Measurements from ENCODE around the gene ABHD17A. TPM values are rescaled to one million over a fixed set of nuclear protein-coding genes. Genes with fewer than 3 reads are reported as not detected.

Gene ABHD17A
- total and polyA plus RNA-seq, 9 of the 15 experiments (the other 6 are each of a cell fraction or from before 2014, with no cell fraction given), result 0.04 to 135 (median 21.8) TPM; not detected in 1

- peak; percentile 18 for TF ChIP-seq PRDM10 (IDR thresholded peaks at IDR 0.05; ENCODE audit: partially characterized antibody)
- TF ChIP-seq SMC3 (conservative IDR thresholded peaks at IDR 0.05; ENCODE audit: insufficient read depth, low read depth, low read length), result peak; percentile 33
- no peak; the same call in 1 of the 2 replicates for TF ChIP-seq ZNF395 (CRISPR knock-in tag; IDR thresholded peaks at IDR 0.05)
- TF ChIP-seq ZNF717 (CRISPR knock-in tag; IDR thresholded peaks at IDR 0.05), result no peak
- no peak for TF ChIP-seq MAFK (IDR thresholded peaks at IDR 0.05; ENCODE audit: low read length)
- TF ChIP-seq ZNF384 (IDR thresholded peaks at IDR 0.05; ENCODE audit: low read depth, low read length), result no peak
- TF ChIP-seq NCOA4 (IDR thresholded peaks at IDR 0.05; ENCODE audit: partially characterized antibody), result no peak
- 0 out of 2 replicates have a peak, but pooled peaks have one; percentile 16 for TF ChIP-seq EGR1 (conservative IDR thresholded peaks at IDR 0.05)
- TF ChIP-seq HIVEP1 (CRISPR knock-in tag; IDR thresholded peaks at IDR 0.05), result no peak
- TF ChIP-seq MAX (CRISPR knock-in tag; IDR thresholded peaks at IDR 0.05), result no peak
- TF ChIP-seq HNRNPLL (IDR thresholded peaks at IDR 0.05; ENCODE audit: low read depth, low read length, poor library complexity, severe bottlenecking), result no peak
- peak; percentile 87 for TF ChIP-seq SMAD3 (CRISPR knock-in tag; conservative IDR thresholded peaks at IDR 0.05)
- no peak for TF ChIP-seq MITF (IDR thresholded peaks at IDR 0.05)
- no peak for TF ChIP-seq ATF3 (IDR thresholded peaks at IDR 0.05)
- 0 out of 2 replicates have a peak, but pooled peaks have one; percentile 30 for TF ChIP-seq ATF3 (CRISPR knock-in tag; conservative IDR thresholded peaks at IDR 0.05)
- TF ChIP-seq SAFB (IDR thresholded peaks at IDR 0.05; ENCODE audit: borderline replicate concordance, low read depth, low read length), result no peak
- TF ChIP-seq ATF1 (CRISPR knock-in tag; IDR thresholded peaks at IDR 0.05), result no peak
- TF ChIP-seq ATF1 (tag; IDR thresholded peaks at IDR 0.05), result peak; percentile 63
- TF ChIP-seq NFE2 (IDR thresholded peaks at IDR 0.05; ENCODE audit: low read depth), result peak; percentile 87
- TF ChIP-seq RBM17 (IDR thresholded peaks at IDR 0.05; ENCODE audit: borderline replicate concordance, low read depth, low read length), result no peak
- peak; percentile 74; the same call in 1 of the 2 replicates for TF ChIP-seq ZNF511 (CRISPR knock-in tag; IDR thresholded peaks at IDR 0.05)
Observed at GRCh38 chr19:1848399-1849131, 36.7 kb downstream of the ABHD17A start, which contains the start of gene REXO1 (continued).

Data from K562 (cell line).